K562 (cell line): ENCODE measurements around the gene CUL9. TPM values are rescaled to one million over a fixed set of nuclear protein-coding genes. Genes with fewer than 3 reads are reported as not detected.

Source experiments
- CTCFL ChIP-seq: IDR thresholded peaks from 2 replicates; pipeline ENCODE4 v1.6.1; 2011; ENCODE audit warnings: borderline replicate concordance, low read depth, mild to moderate bottlenecking, moderate library complexity, low read length; ENCODE audit not compliant: insufficient read depth, poor library complexity, severe bottlenecking
- DMBX1 ChIP-seq: fragments of 250-450 bp; sonication (Bioruptor Pico); IDR thresholded peaks from 2 replicates; pipeline ENCODE4 v1.8.0; 2022; ENCODE audit warnings: inconsistent platforms, mild to moderate bottlenecking, moderate library complexity, borderline replicate concordance
- ELK1 ChIP-seq: sonication (generic); formaldehyde crosslinking; IDR thresholded peaks from 2 replicates; pipeline ENCODE4 v1.8.1; 2022; ENCODE audit warnings: missing genetic modification reagents
- EWSR1 ChIP-seq: fragments of 450-650 bp; IDR thresholded peaks from 2 replicates; pipeline ENCODE4 v1.6.1; 2018; ENCODE audit warnings: borderline replicate concordance, mild to moderate bottlenecking, low read depth, moderate library complexity; ENCODE audit not compliant: partially characterized antibody
- FOXM1 ChIP-seq, 2 experiments: fragments of 450-650 bp in 1 of 2; sonication (generic) in 1 of 2; formaldehyde crosslinking in 1 of 2; IDR thresholded peaks; 2 replicates each; pipeline versions ENCODE4 v1.6.1 to v1.9.0; 2017 to 2022; ENCODE audit warnings: low read depth in 2 of 2, mild to moderate bottlenecking in 2 of 2, missing genetic modification reagents in 1 of 2, moderate library complexity in 1 of 2
- GTF2B ChIP-seq: IDR thresholded peaks from 2 replicates; pipeline ENCODE4 v1.6.1; 2011; ENCODE audit not compliant: insufficient read length; ENCODE audit errors: extremely low read depth
- HES1 ChIP-seq: fragments of 450-650 bp; IDR thresholded peaks from 2 replicates; pipeline ENCODE4 v1.6.1; 2016; ENCODE audit warnings: low read depth, mild to moderate bottlenecking, moderate library complexity
- JUNB ChIP-seq: fragments of 450-650 bp; formaldehyde crosslinking; conservative IDR thresholded peaks from 2 replicates; pipeline ENCODE4 v1.4.0; 2020; ENCODE audit warnings: mild to moderate bottlenecking
- MEF2D ChIP-seq: conservative IDR thresholded peaks from 2 replicates; pipeline ENCODE4 v1.6.1; 2016; ENCODE audit warnings: low read depth, missing genetic modification characterization, missing compliant biosample characterization
- NFXL1 ChIP-seq: fragments of 450-650 bp; formaldehyde crosslinking; IDR thresholded peaks from 2 replicates; pipeline ENCODE4 v1.4.0; 2021; ENCODE audit warnings: mild to moderate bottlenecking
- POLR2AphosphoS5 ChIP-seq: IDR thresholded peaks from 2 replicates; pipeline ENCODE4 v1.6.1; 2011; ENCODE audit warnings: mild to moderate bottlenecking, low read depth, low read length, moderate library complexity; ENCODE audit not compliant: control insufficient read depth, insufficient read depth
- SIN3B ChIP-seq: fragments of 450-650 bp; IDR thresholded peaks from 2 replicates; pipeline ENCODE4 v1.6.1; 2017; ENCODE audit warnings: low read depth, mild to moderate bottlenecking, moderate library complexity
- SMARCB1 ChIP-seq: IDR thresholded peaks from 2 replicates; pipeline ENCODE4 v1.6.1; 2011; ENCODE audit warnings: improper control_type of control experiment, low read depth; ENCODE audit not compliant: insufficient read length
- TBL1XR1 ChIP-seq, 2 experiments: IDR thresholded peaks; 2 replicates each; pipeline ENCODE4 v1.6.1; 2012; ENCODE audit warnings: improper control_type of control experiment in 2 of 2, low read length in 2 of 2, mild to moderate bottlenecking in 1 of 2
- THRB ChIP-seq: fragments of 450-650 bp; formaldehyde crosslinking; conservative IDR thresholded peaks from 2 replicates; pipeline ENCODE4 v1.4.0; 2022; ENCODE audit warnings: mild to moderate bottlenecking, missing genetic modification characterization
- TRIM24 ChIP-seq, 2 experiments: fragments of 450-650 bp; IDR thresholded peaks; 2 replicates each; pipeline ENCODE4 v1.6.1; 2016
- ZC3H4 ChIP-seq: sonication (generic); formaldehyde crosslinking; IDR thresholded peaks from 2 replicates; pipeline ENCODE4 v1.9.0; 2021; ENCODE audit warnings: missing genetic modification reagents, borderline replicate concordance
- ZNF143 ChIP-seq: sonication (generic); formaldehyde crosslinking; IDR thresholded peaks from 2 replicates; pipeline ENCODE4 v1.9.0; 2022; ENCODE audit warnings: mild to moderate bottlenecking, missing genetic modification reagents
- ZNF217 ChIP-seq: sonication (generic); formaldehyde crosslinking; IDR thresholded peaks from 2 replicates; pipeline ENCODE4 v1.8.0; 2022; ENCODE audit warnings: mild to moderate bottlenecking, missing genetic modification reagents
- ZNF324 ChIP-seq: fragments of 250-450 bp; sonication (Bioruptor Pico); IDR thresholded peaks from 2 replicates; pipeline ENCODE4 v1.4.0; 2020; ENCODE audit warnings: mild to moderate bottlenecking
- ZNF431 ChIP-seq: sonication (generic); formaldehyde crosslinking; IDR thresholded peaks from 2 replicates; pipeline ENCODE4 v1.8.0; 2022; ENCODE audit warnings: mild to moderate bottlenecking, missing genetic modification reagents
- ZNF668 ChIP-seq: fragments of 250-450 bp; sonication (Bioruptor Pico); IDR thresholded peaks from 2 replicates; pipeline ENCODE4 v1.8.0; 2022; ENCODE audit warnings: mild to moderate bottlenecking, inconsistent platforms
- polyA plus RNA-seq, 8 experiments: library from polyadenylated mRNA; depleted of rRNA in 4 of 8; stranded (reverse) in 5 of 8; unstranded in 3 of 8; fragments of >200 nt; fragmentation: Nextera tagmentation in 2 of 8; fragmentation: Illumina TruSeq in 1 of 8; extraction: Ambion mirVana in 2 of 8; extraction: Trizol in 1 of 8; gene quantifications; 2 replicates each; pipeline versions ENCODE4 v1.2.1 to v1.2.3, GENCODE V29; 2011 to 2014; ENCODE audit warnings: inconsistent platforms in 1 of 8, missing spikeins in 1 of 8
- total RNA-seq, 7 experiments: library from RNA; depleted of rRNA in 6 of 7; stranded (reverse); fragments of >200 nt in 6 of 7; fragmentation: Illumina TruSeq in 2 of 7; extraction: Trizol in 2 of 7; gene quantifications; 2 replicates each; pipeline versions ENCODE4 v1.2.1 to v1.2.3, GENCODE V29; 2011 to 2021; ENCODE audit warnings: low replicate concordance in 1 of 7

CUL9 gene
- total and polyA plus RNA-seq, 9 of the 15 experiments (the other 6 are each of a cell fraction or from before 2014, with no cell fraction given), result 0.50 to 20.7 (median 6.6) TPM

- no peak for TF ChIP-seq THRB (CRISPR knock-in tag)
- TF ChIP-seq SMARCB1, result no peak
- TF ChIP-seq MEF2D, result 0 out of 2 replicates have a peak, but pooled peaks have one; percentile 30
- no peak for TF ChIP-seq ZNF143 (CRISPR knock-in tag)
- no peak for TF ChIP-seq TRIM24 (IDR thresholded peaks at IDR 0.05)
- no peak for TF ChIP-seq ELK1 (CRISPR knock-in tag)
- TF ChIP-seq NFXL1, result no peak
- no peak for TF ChIP-seq DMBX1 (CRISPR knock-in tag)
- no peak for TF ChIP-seq ZNF217 (CRISPR knock-in tag)
- TF ChIP-seq ZNF431 (CRISPR knock-in tag), result no peak
- TF ChIP-seq FOXM1 (IDR thresholded peaks at IDR 0.05; ENCODE audit: low read depth), result no peak
- no peak for TF ChIP-seq FOXM1 (CRISPR knock-in tag; IDR thresholded peaks at IDR 0.05; ENCODE audit: low read depth)
- no peak for TF ChIP-seq EWSR1
- TF ChIP-seq TBL1XR1 (IDR thresholded peaks at IDR 0.05; ENCODE audit: low read length in 2 of 2), result no peak; a peak in 1 of 4 replicates
- TF ChIP-seq HES1, result no peak
- no peak for TF ChIP-seq POLR2AphosphoS5
- TF ChIP-seq ZNF324 (CRISPR knock-in tag), result no peak
- no peak for TF ChIP-seq JUNB
- TF ChIP-seq ZNF668 (CRISPR knock-in tag), result no peak
- no peak for TF ChIP-seq SIN3B
- TF ChIP-seq ZC3H4 (CRISPR knock-in tag), result no peak
- TF ChIP-seq GTF2B, result no peak
- peak; percentile 33 for TF ChIP-seq CTCFL
These were observed 38.5 kb upstream of the CUL9 start (continued) for GRCh38 chr6:43143235-43144128.
